ENCODE measurements around the gene GP1BB.

DNA sequence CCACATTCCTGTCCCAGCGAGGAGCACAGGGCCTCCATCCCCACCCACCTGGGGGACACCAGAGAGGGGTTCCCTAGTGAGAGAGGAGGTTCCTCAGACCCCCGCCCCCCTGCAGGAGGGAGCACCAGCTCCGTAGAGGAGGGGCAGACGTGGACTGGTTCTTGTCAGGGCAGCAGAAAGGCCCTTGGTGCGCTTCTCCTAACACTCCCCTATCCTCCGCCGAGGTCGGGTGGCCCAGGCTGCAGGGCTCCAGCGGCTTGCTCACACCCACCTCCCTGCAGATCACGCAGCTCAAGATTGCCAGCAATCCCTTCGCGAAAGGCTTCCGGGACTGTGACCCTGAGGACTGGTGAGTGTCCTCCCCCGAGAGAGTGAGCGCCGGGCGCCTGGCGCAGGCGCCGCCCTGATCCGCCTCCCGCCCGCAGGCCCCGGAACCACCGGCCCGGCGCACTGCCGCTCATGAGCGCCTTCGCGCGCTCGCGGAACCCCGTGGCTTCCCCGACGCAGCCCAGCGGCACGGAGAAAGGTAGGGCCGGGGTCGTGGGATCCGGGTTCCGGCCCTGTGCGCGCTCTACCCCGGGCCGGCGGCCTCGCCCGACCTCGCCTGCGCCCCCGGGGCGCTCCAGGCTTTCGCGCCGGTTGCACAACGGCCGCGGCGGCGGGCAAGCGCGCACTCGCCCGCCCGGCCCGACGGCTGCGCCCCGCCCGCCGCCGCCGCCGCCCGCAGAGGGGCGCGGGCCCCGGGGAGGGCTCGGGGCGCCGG, 42.3 kb downstream of the GP1BB start:
- TF ChIP-seq, protein P1, sequence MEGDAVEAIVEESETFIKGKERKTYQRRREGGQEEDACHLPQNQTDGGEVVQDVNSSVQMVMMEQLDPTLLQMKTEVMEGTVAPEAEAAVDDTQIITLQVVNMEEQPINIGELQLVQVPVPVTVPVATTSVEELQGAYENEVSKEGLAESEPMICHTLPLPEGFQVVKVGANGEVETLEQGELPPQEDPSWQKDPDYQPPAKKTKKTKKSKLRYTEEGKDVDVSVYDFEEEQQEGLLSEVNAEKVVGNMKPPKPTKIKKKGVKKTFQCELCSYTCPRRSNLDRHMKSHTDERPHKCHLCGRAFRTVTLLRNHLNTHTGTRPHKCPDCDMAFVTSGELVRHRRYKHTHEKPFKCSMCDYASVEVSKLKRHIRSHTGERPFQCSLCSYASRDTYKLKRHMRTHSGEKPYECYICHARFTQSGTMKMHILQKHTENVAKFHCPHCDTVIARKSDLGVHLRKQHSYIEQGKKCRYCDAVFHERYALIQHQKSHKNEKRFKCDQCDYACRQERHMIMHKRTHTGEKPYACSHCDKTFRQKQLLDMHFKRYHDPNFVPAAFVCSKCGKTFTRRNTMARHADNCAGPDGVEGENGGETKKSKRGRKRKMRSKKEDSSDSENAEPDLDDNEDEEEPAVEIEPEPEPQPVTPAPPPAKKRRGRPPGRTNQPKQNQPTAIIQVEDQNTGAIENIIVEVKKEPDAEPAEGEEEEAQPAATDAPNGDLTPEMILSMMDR (IDR thresholded peaks at IDR 0.05; ENCODE audit: extremely low read depth in 1 of 2, insufficient read depth in 1 of 2, low read depth in 1 of 2, low read length in 2 of 2) = no peak
- TF ChIP-seq POLR2A (IDR thresholded peaks at IDR 0.05; ENCODE audit: low read depth, low read length) (no peak), EZH2 (IDR thresholded peaks at IDR 0.05; ENCODE audit: borderline replicate concordance, low read depth, low read length, severe bottlenecking) (no peak), POLR2AphosphoS5 (IDR thresholded peaks at IDR 0.05; ENCODE audit: insufficient read depth, low read depth, low read length) (no peak)
- TF ChIP-seq, protein P2, sequence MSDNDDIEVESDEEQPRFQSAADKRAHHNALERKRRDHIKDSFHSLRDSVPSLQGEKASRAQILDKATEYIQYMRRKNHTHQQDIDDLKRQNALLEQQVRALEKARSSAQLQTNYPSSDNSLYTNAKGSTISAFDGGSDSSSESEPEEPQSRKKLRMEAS (IDR thresholded peaks at IDR 0.05; ENCODE audit: insufficient read depth, insufficient read length) = no peak

All from endothelial cell of umbilical vein (primary cell).